ENCODE results near the gene PPP1R37.
A peak's percentile ranks its signal among the peaks of the same experiment; 100 is the strongest.

The PPP1R37 gene

GRCh38 chr19:45069056-45069455, 23.9 kb upstream of the PPP1R37 start:
- H2BK12ac ChIP-seq (ENCODE audit: low read length), result no peak overlapping the region
- H3K79me1 ChIP-seq (ENCODE audit: low read depth, low read length), result peaks cover 15% of the 10 kb centered on the region
- H3K27me3 ChIP-seq (ENCODE audit: control insufficient read depth in 3 of 3, insufficient read depth in 3 of 3, low read depth in 1 of 3, low read length in 3 of 3), result no peaks in the 10 kb centered on the region
- peak overlapping the region in 1 of 2 donors; percentile 52 for H3K4me3 ChIP-seq (ENCODE audit: low read length in 2 of 2)
- no peak overlapping the region for H2BK15ac ChIP-seq (ENCODE audit: low read length)
- no peak overlapping the region for H2AFZ ChIP-seq (ENCODE audit: low read length)
- H4K8ac ChIP-seq (ENCODE audit: low read depth, low read length), result no peak overlapping the region
- H2BK120ac ChIP-seq (ENCODE audit: low read depth, low read length), result no peak overlapping the region
- H2AK5ac ChIP-seq (ENCODE audit: low read depth, low read length), result no peak overlapping the region
- H3K14ac ChIP-seq (ENCODE audit: low read length), result no peak overlapping the region
- H2BK5ac ChIP-seq (ENCODE audit: low read length), result no peak overlapping the region
- WGBS, 2 donors (ENCODE audit: extremely low coverage in 2 of 2, insufficient read length in 2 of 2, insufficient replicate concordance in 1 of 2), result no CpG with 5 or more reads among the region's 13 CpGs
- H3K27ac ChIP-seq (replicated peaks; ENCODE audit: low read length), result no peak overlapping the region
- H3K9ac ChIP-seq (ENCODE audit: low read depth, low read length, poor library complexity), result no peak overlapping the region
- H3K23ac ChIP-seq (ENCODE audit: low read depth, low read length, poor library complexity), result no peak overlapping the region
- H3K36me3 ChIP-seq (replicated peaks in 1 of 2; ENCODE audit: control insufficient read depth in 2 of 2, insufficient read depth in 2 of 2, low read length in 2 of 2), result peaks cover 39 to 70% of the 10 kb centered on the region in 2 donors
- H3K4ac ChIP-seq (ENCODE audit: low read length), result no peak overlapping the region
- no peak overlapping the region for H4K91ac ChIP-seq (ENCODE audit: low read depth, low read length, poor library complexity)
- no peaks in the 10 kb centered on the region for H3K9me3 ChIP-seq (replicated peaks in 1 of 2; ENCODE audit: control insufficient read depth in 2 of 2, insufficient read depth in 1 of 2, low read depth in 1 of 2, low read length in 2 of 2)
- DNase-seq (ENCODE audit: low spot score), result no peak
- no peak overlapping the region for H3K4me2 ChIP-seq (ENCODE audit: insufficient read depth, low read length, poor library complexity, severe bottlenecking)
- no peak overlapping the region for H3K18ac ChIP-seq (ENCODE audit: low read length)
- H3K4me1 ChIP-seq (ENCODE audit: control insufficient read depth in 2 of 2, insufficient read depth in 1 of 2, low read depth in 1 of 2, low read length in 2 of 2), result no peaks in the 10 kb centered on the region

GRCh38 chr19:45070214-45070613, 22.8 kb upstream of the PPP1R37 start:
- Histone ChIP-seq H4K91ac (ENCODE audit: low read depth, low read length, poor library complexity) (no peak overlapping the region), H3K9ac (ENCODE audit: low read depth, low read length, poor library complexity) (peak overlapping the region; percentile 21), H2BK12ac (ENCODE audit: low read length) (no peak overlapping the region), H2BK15ac (ENCODE audit: low read length) (no peak overlapping the region), H2BK120ac (ENCODE audit: low read depth, low read length) (no peak overlapping the region), H3K23ac (ENCODE audit: low read depth, low read length, poor library complexity) (no peak overlapping the region), H3K18ac (ENCODE audit: low read length) (no peak overlapping the region), H3K27me3 (ENCODE audit: control insufficient read depth in 3 of 3, insufficient read depth in 3 of 3, low read depth in 1 of 3, low read length in 3 of 3) (peaks cover 0 to 5% (median 0%) of the 10 kb centered on the region in 3 experiments), H2AFZ (ENCODE audit: low read length) (no peak overlapping the region), H2AK5ac (ENCODE audit: low read depth, low read length) (no peak overlapping the region), H3K4me3 (ENCODE audit: low read length in 2 of 2) (no peak overlapping the region), H3K14ac (ENCODE audit: low read length) (no peak overlapping the region), H3K36me3 (replicated peaks in 1 of 2; ENCODE audit: control insufficient read depth in 2 of 2, insufficient read depth in 2 of 2, low read length in 2 of 2) (peaks cover 32 to 60% of the 10 kb centered on the region in 2 donors), H3K4me2 (ENCODE audit: insufficient read depth, low read length, poor library complexity, severe bottlenecking) (no peak overlapping the region), H3K27ac (replicated peaks; ENCODE audit: low read length) (no peak overlapping the region), H3K4ac (ENCODE audit: low read length) (no peak overlapping the region), H3K79me1 (ENCODE audit: low read depth, low read length) (peaks cover 11% of the 10 kb centered on the region), H3K4me1 (ENCODE audit: control insufficient read depth in 2 of 2, insufficient read depth in 1 of 2, low read depth in 1 of 2, low read length in 2 of 2) (peaks cover 6% of the 10 kb centered on the region in 2 donors), H2BK5ac (ENCODE audit: low read length) (no peak overlapping the region), H4K8ac (ENCODE audit: low read depth, low read length) (no peak overlapping the region), H3K9me3 (replicated peaks in 1 of 2; ENCODE audit: control insufficient read depth in 2 of 2, insufficient read depth in 1 of 2, low read depth in 1 of 2, low read length in 2 of 2) (no peaks in the 10 kb centered on the region)
- no CpG with 5 or more reads among the region's 6 CpGs for WGBS, 2 donors (ENCODE audit: extremely low coverage in 2 of 2, insufficient read length in 2 of 2, insufficient replicate concordance in 1 of 2)
- DNase-seq (ENCODE audit: low spot score), result no peak

GRCh38 chr19:45070861-45071544, 22.0 kb upstream of the PPP1R37 start:
- no peak for DNase-seq (ENCODE audit: low spot score)
- Histone ChIP-seq H2AFZ (ENCODE audit: low read length) (no peak overlapping the region), H3K18ac (ENCODE audit: low read length) (no peak overlapping the region), H3K4me2 (ENCODE audit: insufficient read depth, low read length, poor library complexity, severe bottlenecking) (no peak overlapping the region), H4K91ac (ENCODE audit: low read depth, low read length, poor library complexity) (no peak overlapping the region), H2BK5ac (ENCODE audit: low read length) (no peak overlapping the region), H3K27ac (replicated peaks; ENCODE audit: low read length) (no peak overlapping the region), H4K8ac (ENCODE audit: low read depth, low read length) (no peak overlapping the region), H2BK12ac (ENCODE audit: low read length) (no peak overlapping the region), H3K4me3 (ENCODE audit: low read length in 2 of 2) (no peak overlapping the region), H3K4me1 (ENCODE audit: control insufficient read depth in 2 of 2, insufficient read depth in 1 of 2, low read depth in 1 of 2, low read length in 2 of 2) (peaks cover 6 to 10% of the 10 kb centered on the region in 2 donors), H2AK5ac (ENCODE audit: low read depth, low read length) (no peak overlapping the region), H3K14ac (ENCODE audit: low read length) (no peak overlapping the region), H3K9me3 (replicated peaks in 1 of 2; ENCODE audit: control insufficient read depth in 2 of 2, insufficient read depth in 1 of 2, low read depth in 1 of 2, low read length in 2 of 2) (no peaks in the 10 kb centered on the region), H2BK120ac (ENCODE audit: low read depth, low read length) (no peak overlapping the region), H3K4ac (ENCODE audit: low read length) (no peak overlapping the region), H3K9ac (ENCODE audit: low read depth, low read length, poor library complexity) (no peak overlapping the region), H3K27me3 (ENCODE audit: control insufficient read depth in 3 of 3, insufficient read depth in 3 of 3, low read depth in 1 of 3, low read length in 3 of 3) (peaks cover 5 to 12% (median 6%) of the 10 kb centered on the region in 3 experiments), H3K36me3 (replicated peaks in 1 of 2; ENCODE audit: control insufficient read depth in 2 of 2, insufficient read depth in 2 of 2, low read length in 2 of 2) (peaks cover 28 to 53% of the 10 kb centered on the region in 2 donors), H3K79me1 (ENCODE audit: low read depth, low read length) (peaks cover 8% of the 10 kb centered on the region), H3K23ac (ENCODE audit: low read depth, low read length, poor library complexity) (peak overlapping the region; percentile 55), H2BK15ac (ENCODE audit: low read length) (no peak overlapping the region)
- no CpG with 5 or more reads among the region's 19 CpGs for WGBS, 2 donors (ENCODE audit: extremely low coverage in 2 of 2, insufficient read length in 2 of 2, insufficient replicate concordance in 1 of 2)

GRCh38 chr19:45071545-45071938, 21.4 kb upstream of the PPP1R37 start:
- no peak overlapping the region for H2BK12ac ChIP-seq (ENCODE audit: low read length)

More at GRCh38 chr19:45071545-45071938, 21.4 kb upstream of the PPP1R37 start:
- Histone ChIP-seq H2BK15ac (ENCODE audit: low read length) (no peak overlapping the region), H2BK120ac (ENCODE audit: low read depth, low read length) (no peak overlapping the region), H4K91ac (ENCODE audit: low read depth, low read length, poor library complexity) (no peak overlapping the region), H3K27ac (replicated peaks; ENCODE audit: low read length) (no peak overlapping the region), H3K4me3 (ENCODE audit: low read length in 2 of 2) (no peak overlapping the region), H3K9ac (ENCODE audit: low read depth, low read length, poor library complexity) (no peak overlapping the region), H3K27me3 (ENCODE audit: control insufficient read depth in 3 of 3, insufficient read depth in 3 of 3, low read depth in 1 of 3, low read length in 3 of 3) (peaks cover 5 to 18% (median 9%) of the 10 kb centered on the region in 3 experiments), H2AK5ac (ENCODE audit: low read depth, low read length) (no peak overlapping the region), H2BK5ac (ENCODE audit: low read length) (no peak overlapping the region), H3K4ac (ENCODE audit: low read length) (no peak overlapping the region), H3K36me3 (replicated peaks in 1 of 2; ENCODE audit: control insufficient read depth in 2 of 2, insufficient read depth in 2 of 2, low read length in 2 of 2) (peaks cover 27 to 48% of the 10 kb centered on the region in 2 donors), H3K18ac (ENCODE audit: low read length) (no peak overlapping the region), H3K9me3 (replicated peaks in 1 of 2; ENCODE audit: control insufficient read depth in 2 of 2, insufficient read depth in 1 of 2, low read depth in 1 of 2, low read length in 2 of 2) (no peaks in the 10 kb centered on the region), H3K4me2 (ENCODE audit: insufficient read depth, low read length, poor library complexity, severe bottlenecking) (no peak overlapping the region), H4K8ac (ENCODE audit: low read depth, low read length) (no peak overlapping the region), H3K79me1 (ENCODE audit: low read depth, low read length) (peaks cover 8% of the 10 kb centered on the region), H2AFZ (ENCODE audit: low read length) (no peak overlapping the region), H3K4me1 (ENCODE audit: control insufficient read depth in 2 of 2, insufficient read depth in 1 of 2, low read depth in 1 of 2, low read length in 2 of 2) (peaks cover 6 to 10% of the 10 kb centered on the region in 2 donors), H3K14ac (ENCODE audit: low read length) (no peak overlapping the region), H3K23ac (ENCODE audit: low read depth, low read length, poor library complexity) (peak overlapping the region; percentile 80)
- no peak for DNase-seq (ENCODE audit: low spot score)
- no CpG with 5 or more reads among the region's 25 CpGs for WGBS, 2 donors (ENCODE audit: extremely low coverage in 2 of 2, insufficient read length in 2 of 2, insufficient replicate concordance in 1 of 2)
